IMR-90 (cell line): ENCODE results near the gene AQP12A.
"Not testable (repeated sequence)": the region's sequence is repeated elsewhere in the genome, so short reads cannot be mapped to it uniquely, and the experiment has no call there.

Source experiments
- BHLHE40 ChIP-seq: fragments of 150-350 bp; IDR thresholded peaks from 2 replicates; pipeline ENCODE4 v1.6.1; 2016; ENCODE audit warnings: mild to moderate bottlenecking, low read depth, low read length
- CEBPB ChIP-seq: IDR thresholded peaks from 2 replicates; pipeline ENCODE4 v1.6.1; 2012; ENCODE audit warnings: low read depth, low read length, improper control_type of control experiment
- CHD1 ChIP-seq: IDR thresholded peaks from 2 replicates; pipeline ENCODE4 v1.6.1; 2012; ENCODE audit warnings: low read depth, low read length, improper control_type of control experiment
- CTCF ChIP-seq: conservative IDR thresholded peaks from 2 replicates; pipeline ENCODE4 v1.5.1; 2012; ENCODE audit warnings: mild to moderate bottlenecking, low read depth, low read length, improper control_type of control experiment
- ELK1 ChIP-seq: fragments of 150-350 bp; IDR thresholded peaks from 2 replicates; pipeline ENCODE4 v1.6.1; 2016; ENCODE audit warnings: low read depth, mild to moderate bottlenecking, low read length, moderate library complexity, borderline replicate concordance
- FOS ChIP-seq: fragments of 150-350 bp; IDR thresholded peaks from 2 replicates; pipeline ENCODE4 v1.6.1; 2016; ENCODE audit warnings: low read depth, low read length
- MAFK ChIP-seq: IDR thresholded peaks from 2 replicates; pipeline ENCODE4 v1.6.1; 2012; ENCODE audit warnings: low read depth, low read length, improper control_type of control experiment
- POLR2A ChIP-seq: IDR thresholded peaks from 2 replicates; pipeline ENCODE4 v1.6.1; 2012; ENCODE audit warnings: mild to moderate bottlenecking, low read depth, low read length
- RAD21 ChIP-seq: IDR thresholded peaks from 2 replicates; pipeline ENCODE4 v1.6.1; 2012; ENCODE audit warnings: low read length, improper control_type of control experiment
- RFX5 ChIP-seq: IDR thresholded peaks from 2 replicates; pipeline ENCODE4 v1.8.0; 2012; ENCODE audit warnings: low read depth, mild to moderate bottlenecking, low read length, moderate library complexity
- SMC3 ChIP-seq: fragments of 150-350 bp; IDR thresholded peaks from 2 replicates; pipeline ENCODE4 v1.6.1; 2016; ENCODE audit warnings: low read depth, mild to moderate bottlenecking, antibody characterized with exemption, low read length, moderate library complexity
- USF2 ChIP-seq: fragments of 150-350 bp; IDR thresholded peaks from 2 replicates; pipeline ENCODE4 v1.6.1; 2017; ENCODE audit warnings: mild to moderate bottlenecking, antibody characterized with exemption, low read length, low read depth

GRCh38 chr2:240694304-240694703 lies 2.6 kb downstream of the AQP12A start:
- not testable (repeated sequence) for TF ChIP-seq CTCF, RAD21, RFX5, SMC3, POLR2A, CEBPB, MAFK, USF2, FOS, CHD1, BHLHE40, ELK1
